Heart left ventricle (tissue), 16 donors: ENCODE measurements around the gene CLASP2. TPM values are rescaled to one million over a fixed set of nuclear protein-coding genes. Genes with fewer than 3 reads are reported as not detected.

Source experiments
- ATAC-seq, 4 donors: fragments of 200-7000 bp; cut with Tn5 transposase; one replicate each; pipeline ENCODE4 v1.9.1; 2020 to 2022; ENCODE audit warnings: moderate library complexity in 4 of 4, mild to moderate bottlenecking in 3 of 4, moderate number of reproducible peaks in 1 of 4
- DNase-seq, 5 donors: peaks; one replicate each; pipeline ENCODE4 v3.0.0-alpha.2; 2020
- H3K27ac ChIP-seq, 12 donors: fragments of 200-600 bp; sonication (generic) in 4 of 12; one replicate each; pipeline versions ENCODE4 v1.5.0 to v1.8.0; 2016 to 2022; ENCODE audit warnings: mild to moderate bottlenecking in 2 of 12
- H3K27me3 ChIP-seq, 9 donors: fragments of 200-600 bp; sonication (generic) in 2 of 9; one replicate each; pipeline versions ENCODE4 v1.5.1 to v1.8.0; 2016 to 2022; ENCODE audit warnings: mild to moderate bottlenecking in 3 of 9
- H3K36me3 ChIP-seq, 9 donors: fragments of 200-600 bp; sonication (generic) in 2 of 9; one replicate each; pipeline versions ENCODE4 v1.5.0 to v1.8.0; 2018 to 2022; ENCODE audit warnings: mild to moderate bottlenecking in 2 of 9
- H3K4me1 ChIP-seq, 12 donors: fragments of 200-600 bp; sonication (generic) in 4 of 12; one replicate each; pipeline versions ENCODE4 v1.5.0 to v1.8.0; 2016 to 2022; ENCODE audit warnings: mild to moderate bottlenecking in 3 of 12
- H3K4me3 ChIP-seq, 12 donors: fragments of 200-600 bp; sonication (generic) in 4 of 12; one replicate each; pipeline versions ENCODE4 v1.5.0 to v1.8.0; 2017 to 2022; ENCODE audit warnings: mild to moderate bottlenecking in 9 of 12, moderate library complexity in 4 of 12
- H3K9me3 ChIP-seq, 12 donors: fragments of 200-600 bp; sonication (generic) in 4 of 12; one replicate each; pipeline versions ENCODE4 v1.5.0 to v1.8.0; 2016 to 2022; ENCODE audit warnings: mild to moderate bottlenecking in 1 of 12
- CTCF ChIP-seq, 12 donors: fragments of 200-600 bp; sonication (generic) in 4 of 12; IDR thresholded peaks; one replicate each; pipeline versions ENCODE4 v1.5.0 to v1.8.0; 2018 to 2022; ENCODE audit warnings: antibody characterized with exemption in 12 of 12, mild to moderate bottlenecking in 5 of 12
- POLR2A ChIP-seq, 2 donors: fragments of 450-650 bp; IDR thresholded peaks; one replicate each; pipeline ENCODE4 v1.6.1; 2017; ENCODE audit warnings: antibody characterized with exemption in 2 of 2, mild to moderate bottlenecking in 2 of 2, moderate library complexity in 2 of 2
- WGBS, 4 donors: extraction: QIAGEN DNeasy Blood & Tissue Kit in 2 of 4; methylation state at CpG; one replicate each; pipeline versions ENCODE4 v1.1.5 to v1.1.7; 2013 to 2018; 5-methylcytosine and 5-hydroxymethylcytosine counted together
- intact Hi-C, 10 donors: fragments of 100-400 bp; cut with DNase I; formaldehyde crosslinking; loops; one replicate each; pipeline versions ENCODE4 v1.11.1 to v1.14.2; 2022
- polyA plus RNA-seq, 2 donors: library from polyadenylated mRNA; stranded (reverse); fragments of 200-250 nt; gene quantifications; one replicate each; pipeline ENCODE4 v1.2.3, GENCODE V29; 2013
- total RNA-seq, 9 donors: library from RNA; depleted of rRNA in 2 of 9; stranded (reverse); fragments of >200 nt in 2 of 9; fragmentation: NEBNext Ultra II Directional in 3 of 9; extraction: Animal tissue kit (Norgen Biotek cat#: 25700) in 3 of 9; gene quantifications; one replicate each; pipeline versions ENCODE4 v1.1.0 to v1.2.4, GENCODE V29; 2016 to 2023
- donor health status: ischemic (EF 13 %, LVEDD 7.1; RV severe dilation, severe dysfunction).
- donor health status: healthy with polysubstance abuse.
- donor health status: DM: no; HTN: yes; CAD: no.
- donor health status: DM: no; HTN: no; CAD: no.
- donor health status: ischemic (EF 25% LVEDD 6.9; RV normal size, moderate dysfunction).
- donor health status: ischemic (EF 25% LVEDD 5.7; RV mildly dilated, moderate dysfunction).
- donor health status: healthy.
- donor health status: DM: yes; HTN: yes; CAD: no.
- donor health status: ischemic (EF 35%, LVEDD 5.7; RV mildly dilated, moderate dysfunction).
- donor health status: nonischemic (EF 11% LVEDD 7.7; RV severe dilation, severe dysfunction).
- donor health status: DM: yes; HTN: yes; CAD: no.
- donor health status: PGD.
- donor health status: ischemic (EF 29% LVEDD 5.4; RV normal size, mild dysfunction).
- donor health status: nonischemic (EF 23%, LVEDD 6.1; RV moderate dilation, normal function).

CLASP2 gene
- total and polyA plus RNA-seq, 11 donors, result 13.3 to 111 (median 78.2) TPM

- Histone ChIP-seq H3K9me3 (no peaks in the 10 kb centered on the region), H3K36me3 (peaks cover 0 to 95% (median 72%) of the 10 kb centered on the region in 9 donors), H3K4me1 (peaks cover 0 to 16% (median under 1%) of the 10 kb centered on the region in 12 donors), H3K27me3 (no peaks in the 10 kb centered on the region), H3K4me3 (no peak overlapping the region), H3K27ac (no peak overlapping the region)
- intact Hi-C loops, result no loop called here
- DNase-seq (no peak), ATAC-seq (no peak)
- no peak for TF ChIP-seq CTCF (IDR thresholded peaks at IDR 0.05)
- TF ChIP-seq POLR2A (IDR thresholded peaks at IDR 0.05), result no peak
Measured at GRCh38 chr3:33541918-33542317, 176.1 kb downstream of the CLASP2 start.

GRCh38 chr3:33538678-33539339 is 179.2 kb downstream of the CLASP2 start:
- WGBS, 4 donors, result 54 to 58% (median 56%) methylated on average over 4 of the region's 4 CpGs
- Histone ChIP-seq H3K4me3 (no peak overlapping the region), H3K36me3 (peaks cover 0 to 99% (median 70%) of the 10 kb centered on the region in 9 donors), H3K27me3 (no peaks in the 10 kb centered on the region), H3K9me3 (no peaks in the 10 kb centered on the region), H3K27ac (peak overlapping the region; percentile 32 to 79 (median 76)), H3K4me1 (peaks cover 0 to 21% (median 1%) of the 10 kb centered on the region in 12 donors)
- DNase-seq, result no peak
- peak; percentile 70 to 82 (median 77) for ATAC-seq
- TF ChIP-seq POLR2A (IDR thresholded peaks at IDR 0.05) (no peak), CTCF (IDR thresholded peaks at IDR 0.05) (no peak)
- intact Hi-C loops, result loop anchor here in 1 of 10 donors (2.0 kb wide), 1 partner anchor 98 kb away; the partner anchor contains the start of gene UBP1

GRCh38 chr3:33537133-33537532 is 180.9 kb downstream of the CLASP2 start:
- H3K36me3 ChIP-seq, result peaks cover 0 to 99% (median 72%) of the 10 kb centered on the region in 9 donors
- intact Hi-C loops, result no loop called here
- ATAC-seq (peak; percentile 71 to 86 (median 80)), DNase-seq (peak in 1 of 5 donors; percentile 21)
- H3K27me3 ChIP-seq, result no peaks in the 10 kb centered on the region
- H3K9me3 ChIP-seq, result no peaks in the 10 kb centered on the region
- TF ChIP-seq CTCF (IDR thresholded peaks at IDR 0.05) (no peak), POLR2A (IDR thresholded peaks at IDR 0.05) (no peak)
- H3K4me1 ChIP-seq, result peaks cover 0 to 21% (median 1%) of the 10 kb centered on the region in 12 donors
- peak overlapping the region in 11 of 12 donors; percentile 16 to 78 (median 62) for H3K27ac ChIP-seq
- H3K4me3 ChIP-seq, result no peak overlapping the region

- H3K27ac ChIP-seq, result no peak overlapping the region
- WGBS, 4 donors, result 96 to 99% (median 98%) methylated on average over 1 of the region's 1 CpG
- peaks cover 0 to 53% (median 23%) of the 10 kb centered on the region in 9 donors for H3K36me3 ChIP-seq
- intact Hi-C loops, result no loop called here
- no peaks in the 10 kb centered on the region for H3K4me1 ChIP-seq
- no peak overlapping the region for H3K4me3 ChIP-seq
- H3K9me3 ChIP-seq, result peaks cover 0 to 62% (median 14%) of the 10 kb centered on the region in 12 donors
- no peaks in the 10 kb centered on the region for H3K27me3 ChIP-seq
- TF ChIP-seq CTCF (IDR thresholded peaks at IDR 0.05), result no peak
- no peak for TF ChIP-seq POLR2A (IDR thresholded peaks at IDR 0.05)
- no peak for DNase-seq
- ATAC-seq, result no peak
Measured at GRCh38 chr3:33526787-33527186, 191.3 kb downstream of the CLASP2 start.
